ENCODE results near the gene PTTG1. TPM values are rescaled to one million over a fixed set of nuclear protein-coding genes. Genes with fewer than 3 reads are reported as not detected.

Gene PTTG1
- polyA plus RNA-seq, 1 donor: 26.3 TPM

- no peak for DNase-seq (ENCODE audit: low read depth)
Observed at GRCh38 chr5:160453751-160454150, 32.1 kb downstream of the PTTG1 start.

GRCh38 chr5:160455600-160455999, 33.9 kb downstream of the PTTG1 start:
- DNase-seq (ENCODE audit: low read depth): no peak

GRCh38 chr5:160456480-160457177, 35.0 kb downstream of the PTTG1 start:
- no peak for DNase-seq (ENCODE audit: low read depth)

- no peak for DNase-seq (ENCODE audit: low read depth)
Observed at GRCh38 chr5:160457252-160457651, 35.6 kb downstream of the PTTG1 start.

GRCh38 chr5:160458806-160459800, 37.4 kb downstream of the PTTG1 start:
- DNase-seq (ENCODE audit: low read depth): no peak

- no peak for DNase-seq (ENCODE audit: low read depth)
Observed at GRCh38 chr5:160460377-160461049, 38.9 kb downstream of the PTTG1 start.

DNA sequence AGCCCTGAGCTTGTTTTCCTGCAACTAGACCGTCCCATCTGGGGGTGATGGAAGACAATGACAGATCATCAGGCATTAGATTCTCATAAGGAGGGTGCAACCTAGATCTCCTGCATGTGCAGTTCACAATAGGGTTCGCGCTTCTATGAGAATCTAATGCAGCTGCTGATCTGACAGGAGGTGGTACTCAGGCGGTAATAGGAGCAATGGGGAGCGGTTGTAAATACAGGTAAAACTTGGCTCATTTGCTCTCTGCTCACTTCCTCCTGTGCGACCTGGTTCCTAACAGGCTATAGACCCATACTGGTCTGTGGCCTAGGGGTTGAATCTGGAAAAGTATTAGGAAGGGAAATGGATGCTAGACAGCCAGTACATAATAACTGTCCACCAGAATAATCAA, 39.7 kb downstream of the PTTG1 start:
- DNase-seq (ENCODE audit: low read depth): no peak

DNA sequence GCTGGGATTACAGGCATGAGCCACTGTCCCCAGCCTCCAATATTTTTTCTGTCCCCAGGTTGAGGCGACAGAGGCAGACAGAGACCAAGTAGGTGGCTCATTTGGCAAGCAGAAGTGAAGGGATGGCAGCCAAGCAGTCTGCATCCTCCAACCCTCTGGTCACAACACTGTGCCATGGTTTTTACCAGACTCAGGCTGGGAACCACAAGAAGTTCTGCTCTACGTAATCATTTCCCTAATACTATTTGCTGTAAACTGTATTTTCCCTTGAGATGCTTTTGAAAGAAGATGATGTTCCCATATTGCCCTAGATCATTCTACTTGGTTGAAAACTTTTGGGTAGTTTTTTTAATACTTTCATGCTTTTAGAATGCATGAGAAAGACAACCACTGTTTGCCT, 40.5 kb downstream of the PTTG1 start:
- no peak for DNase-seq (ENCODE audit: low read depth)

DNA sequence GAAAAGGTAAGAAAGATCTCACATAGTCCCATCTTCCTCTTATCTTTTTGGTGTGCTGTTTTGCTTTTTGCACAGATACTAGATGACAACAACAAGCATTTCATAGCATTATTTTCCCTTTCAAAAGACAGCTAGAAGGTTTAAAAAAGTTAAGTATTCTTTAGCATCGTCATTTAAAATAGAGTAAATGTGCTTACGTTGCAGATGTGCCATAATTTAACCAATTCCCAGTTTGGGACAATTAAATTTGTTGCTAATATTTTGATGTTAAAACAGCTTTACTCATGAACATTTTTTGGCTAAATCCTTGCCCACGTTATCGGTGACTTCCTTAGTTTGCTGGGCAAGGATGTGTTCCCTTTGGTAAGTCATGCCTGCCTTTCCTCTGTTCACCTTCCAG, 41.6 kb downstream of the PTTG1 start:
- no peak for DNase-seq (ENCODE audit: low read depth)

GRCh38 chr5:160463740-160464465, 42.2 kb downstream of the PTTG1 start:
- no peak for DNase-seq (ENCODE audit: low read depth)

DNA sequence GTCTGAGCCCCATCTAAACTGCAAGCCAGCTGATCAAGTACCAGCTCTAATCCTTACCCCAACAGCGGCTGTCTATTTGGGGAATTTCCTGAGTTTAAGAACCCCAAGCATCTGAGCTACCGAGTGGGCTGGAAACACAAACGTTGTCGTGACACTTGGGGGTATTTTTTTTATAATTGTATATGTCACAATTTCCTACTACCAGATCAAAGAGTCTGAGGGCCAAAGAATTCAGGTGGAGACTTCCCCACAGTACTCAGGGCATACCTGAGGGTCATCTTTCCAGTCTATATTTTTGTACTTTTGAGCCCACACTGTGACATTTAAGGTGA, 42.8 kb downstream of the PTTG1 start:
- DNase-seq (ENCODE audit: low read depth): no peak

- no peak for DNase-seq (ENCODE audit: low read depth)
Observed at GRCh38 chr5:160466116-160466515, 44.5 kb downstream of the PTTG1 start.

- DNase-seq (ENCODE audit: low read depth): no peak
Observed at GRCh38 chr5:160466889-160467554, 45.4 kb downstream of the PTTG1 start.

- DNase-seq (ENCODE audit: low read depth): no peak
Observed at GRCh38 chr5:160467555-160468362, 46.1 kb downstream of the PTTG1 start.

GRCh38 chr5:160468363-160468975, 46.8 kb downstream of the PTTG1 start:
- DNase-seq (ENCODE audit: low read depth): no peak

DNA sequence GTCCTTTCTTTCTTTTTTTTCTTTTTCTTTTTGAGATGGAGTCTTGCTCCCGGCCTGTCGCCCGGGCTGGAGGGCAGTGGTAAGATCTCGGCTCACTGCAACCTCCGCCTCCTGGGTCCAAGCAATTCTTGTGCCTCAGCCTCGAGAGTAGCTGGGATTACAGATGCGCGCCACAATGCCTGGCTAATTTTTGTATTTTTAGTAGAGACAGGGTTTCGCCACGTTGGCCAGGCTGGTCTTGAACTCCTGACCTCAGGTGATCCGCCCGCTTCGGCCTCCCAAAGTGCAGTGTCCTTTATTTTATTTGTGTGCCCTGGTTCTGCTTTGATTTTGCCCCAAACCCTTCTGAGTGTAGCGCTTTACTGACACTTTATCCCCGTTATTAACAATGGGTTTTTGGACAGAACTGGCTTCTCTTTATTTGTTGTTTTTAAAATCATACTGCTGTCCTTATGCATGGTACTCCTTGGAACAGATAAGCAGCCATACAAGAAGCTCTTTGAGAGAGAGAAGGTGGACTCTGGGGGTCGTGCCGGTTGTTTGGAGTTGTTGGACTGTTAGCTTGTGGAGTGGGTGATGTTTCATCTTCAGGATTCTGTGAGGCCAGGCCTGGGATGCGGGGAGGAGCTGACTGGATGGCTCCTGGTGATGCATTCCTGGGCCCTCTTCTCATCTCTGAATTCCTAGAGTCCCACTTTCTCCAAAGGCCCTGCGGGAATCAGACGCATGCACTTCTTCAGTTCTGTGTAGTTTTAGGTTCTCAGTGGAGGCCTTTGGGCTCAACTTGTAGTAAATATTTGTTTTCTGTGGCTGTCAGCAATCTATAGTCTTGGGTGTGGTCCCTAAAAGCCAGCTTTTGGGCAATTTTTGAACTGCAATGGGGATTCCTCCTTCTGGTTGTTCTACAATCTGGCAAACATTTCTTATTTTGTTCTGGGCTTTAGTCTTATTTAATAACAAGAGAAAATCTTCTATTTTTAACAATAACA, 47.8 kb downstream of the PTTG1 start:
- DNase-seq (ENCODE audit: low read depth): no peak

DNA sequence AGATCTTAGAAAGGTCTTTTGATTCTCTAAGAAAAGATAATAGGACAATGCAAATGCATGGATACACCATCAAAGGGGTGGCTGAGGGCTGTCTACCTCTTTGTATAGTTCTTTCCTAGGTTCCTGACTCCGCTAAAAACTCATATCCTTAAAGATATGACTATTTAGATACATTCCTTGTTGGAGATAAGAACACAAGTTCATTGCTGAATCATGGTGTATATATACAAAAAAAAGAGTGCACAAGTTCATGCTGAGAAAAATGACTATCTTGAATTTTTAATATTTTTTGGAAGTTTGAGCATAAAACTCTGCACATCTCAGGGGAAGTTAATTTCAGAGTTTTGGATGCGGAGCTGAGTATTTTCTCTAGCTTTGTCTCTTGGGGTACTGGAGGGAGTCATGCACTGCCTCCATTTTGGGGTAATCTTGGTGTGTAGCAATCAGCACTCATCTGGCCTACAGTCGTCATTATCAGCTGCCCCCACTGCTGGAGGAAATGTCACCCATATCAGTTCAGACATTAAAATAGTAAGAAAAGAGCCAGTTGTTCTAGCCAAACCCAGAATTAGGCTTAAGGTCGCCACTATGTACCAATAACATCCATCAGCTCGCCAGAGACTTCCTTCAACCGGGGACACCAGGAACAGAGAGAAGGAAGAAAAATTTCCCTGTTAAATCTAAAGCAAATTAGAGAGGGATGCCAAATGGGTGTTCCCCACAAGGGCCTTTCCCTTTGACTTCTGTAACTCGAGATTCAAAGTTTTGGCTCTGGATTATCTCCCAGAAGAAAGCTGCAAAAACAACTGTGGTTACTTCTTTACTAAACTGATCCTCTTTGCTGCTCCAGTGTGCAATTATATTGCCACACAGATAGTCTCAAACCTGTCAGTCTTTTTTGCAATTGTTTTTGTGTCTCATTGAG, 49.0 kb downstream of the PTTG1 start:
- DNase-seq (ENCODE audit: low read depth): peak; percentile 28

GRCh38 chr5:160471761-160472160, 50.1 kb downstream of the PTTG1 start:
- DNase-seq (ENCODE audit: low read depth): no peak

Measured in forelimb muscle (tissue), 1 donor.